Esophagus squamous epithelium (tissue), 4 donors: ENCODE measurements around the gene CYP2A13.

Experiments used
- POLR2A ChIP-seq, 4 donors: fragments of 450-650 bp; IDR thresholded peaks; one replicate each; pipeline ENCODE4 v1.6.1; 2017; ENCODE audit warnings: antibody characterized with exemption in 4 of 4, mild to moderate bottlenecking in 4 of 4, moderate library complexity in 3 of 4
- TF ChIP-seq, protein P1 (sequence below), 6 experiments: fragments of 450-650 bp in 4 of 6; fragments of 200-600 bp in 2 of 6; sonication (generic) in 2 of 6; IDR thresholded peaks; one replicate each; pipeline ENCODE4 v1.5.1; 2016 to 2019; ENCODE audit warnings: antibody characterized with exemption in 6 of 6, mild to moderate bottlenecking in 4 of 6, moderate library complexity in 4 of 6

DNA sequence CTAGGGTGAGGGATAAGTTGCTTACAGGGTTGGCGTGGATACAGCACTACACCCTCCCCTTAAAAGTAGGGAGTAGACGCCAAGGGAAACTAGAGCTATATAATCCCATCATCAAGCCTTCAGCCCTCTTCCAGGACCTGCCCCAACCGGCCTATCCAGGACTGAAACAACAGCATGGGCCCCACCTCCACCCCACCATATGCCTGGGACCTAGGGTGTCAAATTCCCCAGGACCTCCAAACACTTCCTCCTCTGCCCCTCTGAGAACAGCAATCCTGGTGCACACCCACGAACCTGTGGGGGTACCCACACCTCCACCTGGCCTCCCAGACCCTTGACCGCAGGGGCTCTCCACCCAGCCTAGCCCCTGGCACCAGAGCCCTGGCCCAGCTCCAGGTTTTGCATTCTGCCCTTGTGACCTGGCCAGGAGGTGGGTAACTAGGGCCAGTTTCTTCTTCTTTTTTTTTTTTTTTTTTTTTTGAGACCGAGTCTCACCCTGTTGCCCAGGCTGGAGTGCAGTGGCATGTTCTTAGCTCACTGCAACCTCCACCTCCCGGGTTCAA, 24.6 kb downstream of the CYP2A13 start:
- no peak for TF ChIP-seq POLR2A (IDR thresholded peaks at IDR 0.05)
- TF ChIP-seq, protein P1, sequence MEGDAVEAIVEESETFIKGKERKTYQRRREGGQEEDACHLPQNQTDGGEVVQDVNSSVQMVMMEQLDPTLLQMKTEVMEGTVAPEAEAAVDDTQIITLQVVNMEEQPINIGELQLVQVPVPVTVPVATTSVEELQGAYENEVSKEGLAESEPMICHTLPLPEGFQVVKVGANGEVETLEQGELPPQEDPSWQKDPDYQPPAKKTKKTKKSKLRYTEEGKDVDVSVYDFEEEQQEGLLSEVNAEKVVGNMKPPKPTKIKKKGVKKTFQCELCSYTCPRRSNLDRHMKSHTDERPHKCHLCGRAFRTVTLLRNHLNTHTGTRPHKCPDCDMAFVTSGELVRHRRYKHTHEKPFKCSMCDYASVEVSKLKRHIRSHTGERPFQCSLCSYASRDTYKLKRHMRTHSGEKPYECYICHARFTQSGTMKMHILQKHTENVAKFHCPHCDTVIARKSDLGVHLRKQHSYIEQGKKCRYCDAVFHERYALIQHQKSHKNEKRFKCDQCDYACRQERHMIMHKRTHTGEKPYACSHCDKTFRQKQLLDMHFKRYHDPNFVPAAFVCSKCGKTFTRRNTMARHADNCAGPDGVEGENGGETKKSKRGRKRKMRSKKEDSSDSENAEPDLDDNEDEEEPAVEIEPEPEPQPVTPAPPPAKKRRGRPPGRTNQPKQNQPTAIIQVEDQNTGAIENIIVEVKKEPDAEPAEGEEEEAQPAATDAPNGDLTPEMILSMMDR (IDR thresholded peaks at IDR 0.05), result no peak
